Nephron progenitor cell (in vitro differentiated cells): ENCODE results near the gene P2RX5.

Source experiments
- DNase-seq: peaks from one replicate; pipeline ENCODE4 v3.0.0; 2021
- H3K27ac Mint-ChIP-seq: 2 replicates; pipeline ENCODE4 v1.8.0; 2021; ENCODE audit warnings: mild to moderate bottlenecking, moderate library complexity, mixed read lengths
- H3K27me3 Mint-ChIP-seq: 2 replicates; pipeline ENCODE4 v1.8.0; 2021; ENCODE audit warnings: mild to moderate bottlenecking, low read depth, mixed read lengths; ENCODE audit not compliant: poor library complexity
- H3K36me3 Mint-ChIP-seq: 2 replicates; pipeline ENCODE4 v1.8.0; 2021; ENCODE audit warnings: low read depth, mixed read lengths
- H3K4me1 Mint-ChIP-seq: 2 replicates; pipeline ENCODE4 v1.8.0; 2021; ENCODE audit warnings: mixed read lengths
- H3K4me3 Mint-ChIP-seq: 2 replicates; pipeline ENCODE4 v1.8.0; 2021; ENCODE audit warnings: mild to moderate bottlenecking, moderate library complexity, mixed read lengths
- H3K9me3 Mint-ChIP-seq: 2 replicates; pipeline ENCODE4 v1.8.0; 2021; ENCODE audit warnings: mild to moderate bottlenecking, moderate library complexity, mixed read lengths
- CTCF ChIP-seq: fragments of 200-600 bp; sonication (generic); IDR thresholded peaks from 2 replicates; pipeline ENCODE4 v1.5.0; 2021; ENCODE audit warnings: antibody characterized with exemption

The P2RX5 gene

GRCh38 chr17:3689262-3690093 lies 6.5 kb downstream of the P2RX5 start:
- TF ChIP-seq CTCF: no peak
- H3K4me3 Mint-ChIP-seq: no peak overlapping the region
- no peaks in the 10 kb centered on the region for H3K36me3 Mint-ChIP-seq
- H3K9me3 Mint-ChIP-seq: no peaks in the 10 kb centered on the region
- peak overlapping the region; percentile 77 for H3K27ac Mint-ChIP-seq
- no peak for DNase-seq
- peaks cover 20% of the 10 kb centered on the region for H3K4me1 Mint-ChIP-seq
- peaks cover 27% of the 10 kb centered on the region for H3K27me3 Mint-ChIP-seq

GRCh38 chr17:3688852-3689261 lies 7.1 kb downstream of the P2RX5 start:
- Mint-ChIP-seq H3K4me3 (no peak overlapping the region), H3K36me3 (no peaks in the 10 kb centered on the region), H3K27me3 (peaks cover 21% of the 10 kb centered on the region), H3K4me1 (peaks cover 14% of the 10 kb centered on the region), H3K27ac (no peak overlapping the region), H3K9me3 (no peaks in the 10 kb centered on the region)
- no peak for DNase-seq
- no peak for TF ChIP-seq CTCF

- Mint-ChIP-seq H3K27me3 (peaks cover 17% of the 10 kb centered on the region), H3K36me3 (no peaks in the 10 kb centered on the region), H3K9me3 (no peaks in the 10 kb centered on the region), H3K4me1 (peaks cover 12% of the 10 kb centered on the region), H3K4me3 (no peak overlapping the region), H3K27ac (no peak overlapping the region)
- DNase-seq: no peak
- TF ChIP-seq CTCF: no peak
Measured at GRCh38 chr17:3688027-3688553, 7.9 kb downstream of the P2RX5 start.

- DNase-seq: no peak
- no peaks in the 10 kb centered on the region for H3K9me3 Mint-ChIP-seq
- peaks cover 12% of the 10 kb centered on the region for H3K4me1 Mint-ChIP-seq
- no peaks in the 10 kb centered on the region for H3K36me3 Mint-ChIP-seq
- H3K27ac Mint-ChIP-seq: no peak overlapping the region
- no peak for TF ChIP-seq CTCF
- peaks cover 27% of the 10 kb centered on the region for H3K27me3 Mint-ChIP-seq
- no peak overlapping the region for H3K4me3 Mint-ChIP-seq
Measured at GRCh38 chr17:3685174-3685573, 10.8 kb downstream of the P2RX5 start.

- DNase-seq: peak; percentile 53
- peak; percentile 87 for TF ChIP-seq CTCF
- Mint-ChIP-seq H3K27me3 (peaks cover 25% of the 10 kb centered on the region), H3K4me1 (peaks cover 6% of the 10 kb centered on the region), H3K9me3 (no peaks in the 10 kb centered on the region), H3K4me3 (no peak overlapping the region), H3K27ac (no peak overlapping the region), H3K36me3 (no peaks in the 10 kb centered on the region)
Measured at GRCh38 chr17:3683054-3683511, 12.9 kb downstream of the P2RX5 start.
